Measurements from ENCODE around the gene ATF3. TPM values are rescaled to one million over a fixed set of nuclear protein-coding genes. Genes with fewer than 3 reads are reported as not detected.

ATF3 gene
- total RNA-seq, 1 donor from 2014 or later, result 21.1 TPM

DNA sequence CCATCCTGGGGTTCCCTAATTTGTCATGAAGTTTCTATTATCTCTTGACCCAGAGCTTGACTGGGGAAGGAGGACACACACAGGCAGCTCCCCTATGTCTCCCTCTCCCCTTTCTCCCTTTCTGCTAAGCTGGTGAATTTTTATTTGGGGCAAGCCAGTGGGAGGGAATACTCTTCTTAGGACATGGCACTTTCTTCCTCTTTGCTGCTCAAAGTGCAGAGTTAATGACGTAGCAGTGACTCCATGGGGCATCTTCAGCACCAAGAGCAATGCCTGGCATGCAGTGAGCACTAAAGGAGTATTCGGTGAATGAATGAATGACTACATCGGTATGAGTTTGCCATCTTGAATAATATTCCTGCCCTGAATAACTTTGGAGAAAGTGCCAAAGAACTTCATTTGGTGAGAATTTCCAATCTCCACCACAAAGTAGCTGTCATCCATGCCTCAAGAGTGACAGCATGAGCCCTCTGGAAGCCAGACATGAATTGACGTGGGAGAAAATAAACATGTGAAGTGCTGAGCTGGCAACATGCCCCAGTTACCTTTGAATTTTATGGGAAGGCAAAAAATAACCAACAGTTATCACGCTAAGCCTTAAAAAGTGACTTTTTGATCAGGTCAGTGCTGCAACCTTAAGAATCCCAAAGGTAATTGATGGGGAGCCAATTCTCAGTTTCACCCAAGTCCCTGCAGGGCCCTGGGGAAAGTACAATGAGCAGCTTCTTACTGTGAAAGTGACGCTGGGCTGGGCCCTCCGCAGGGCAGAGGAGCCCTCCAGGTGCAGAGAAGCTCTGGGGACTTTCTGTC lies 22.1 kb upstream of the ATF3 start:
- DNase-seq (ENCODE audit: extremely low read depth, low read depth, low spot score), result no peak

DNA sequence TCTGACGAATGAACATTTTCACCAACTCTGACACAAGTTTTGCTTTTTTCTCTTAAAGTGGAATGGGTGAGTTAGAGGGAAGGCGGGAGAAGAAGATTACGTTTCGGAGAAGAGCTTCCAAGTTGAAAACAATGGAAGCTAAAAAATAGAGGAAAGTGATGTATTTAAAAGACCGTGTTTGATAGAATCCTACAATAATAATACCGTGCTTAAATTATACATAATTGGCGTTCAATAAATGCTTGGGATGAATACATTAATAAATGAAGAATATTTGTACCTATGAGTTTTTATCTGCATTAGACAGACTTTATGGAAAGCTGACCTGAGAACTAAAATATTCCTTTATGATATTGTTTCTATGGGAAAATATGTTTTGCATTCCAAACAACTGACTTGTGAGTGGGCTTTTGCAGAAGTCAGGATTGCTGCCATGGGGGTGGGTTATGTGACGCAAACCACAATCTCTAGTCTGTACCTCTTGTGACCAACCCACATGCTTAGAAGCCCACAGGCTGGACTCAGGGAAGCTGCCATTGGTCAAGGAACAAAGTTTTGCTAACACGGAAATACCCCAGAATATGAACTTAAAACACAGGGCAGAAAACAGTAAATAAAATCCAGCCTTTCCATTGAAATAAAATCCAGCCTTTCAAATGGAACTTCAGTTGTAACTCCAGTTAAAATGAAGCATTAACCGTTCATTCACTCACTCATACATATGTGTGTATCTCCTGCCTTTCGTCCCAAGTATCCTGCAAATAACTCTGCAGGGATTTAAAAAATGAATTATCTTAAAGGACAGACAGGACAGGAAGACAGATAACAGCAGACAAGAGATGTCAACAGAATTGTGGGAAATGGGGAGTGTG lies 21.3 kb upstream of the ATF3 start:
- no peak for DNase-seq (ENCODE audit: extremely low read depth, low read depth, low spot score)

DNA sequence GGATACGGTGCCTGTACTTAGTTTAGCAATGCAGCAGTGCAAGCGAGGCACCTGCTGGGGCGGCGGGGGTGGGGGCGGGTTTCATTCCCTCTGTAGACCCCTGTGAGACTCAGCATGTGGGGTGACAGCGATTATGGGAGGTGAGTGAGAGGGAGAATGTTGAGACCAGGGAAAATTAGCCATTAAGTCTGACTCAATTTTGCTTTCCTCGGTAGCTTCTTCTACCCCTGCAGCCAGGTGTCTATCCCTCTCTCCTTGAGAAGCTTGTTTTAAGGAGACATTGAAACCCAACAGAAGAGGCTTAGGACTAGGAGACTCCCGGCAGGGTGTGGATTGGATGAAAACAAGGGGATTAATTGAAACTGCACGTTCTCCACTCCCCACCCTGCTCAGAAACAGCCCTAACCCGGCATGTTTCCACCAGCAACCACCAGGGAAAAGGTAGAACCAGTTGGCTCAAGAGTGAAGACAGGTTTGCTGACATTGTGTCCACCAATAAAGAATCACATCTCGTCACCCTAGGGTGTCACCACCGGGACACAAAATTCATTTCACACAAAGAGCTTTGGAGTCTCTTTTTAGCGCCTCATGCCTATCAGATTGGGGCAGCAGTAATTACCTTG lies 20.6 kb upstream of the ATF3 start:
- DNase-seq (ENCODE audit: extremely low read depth, low read depth, low spot score), result no peak

DNA sequence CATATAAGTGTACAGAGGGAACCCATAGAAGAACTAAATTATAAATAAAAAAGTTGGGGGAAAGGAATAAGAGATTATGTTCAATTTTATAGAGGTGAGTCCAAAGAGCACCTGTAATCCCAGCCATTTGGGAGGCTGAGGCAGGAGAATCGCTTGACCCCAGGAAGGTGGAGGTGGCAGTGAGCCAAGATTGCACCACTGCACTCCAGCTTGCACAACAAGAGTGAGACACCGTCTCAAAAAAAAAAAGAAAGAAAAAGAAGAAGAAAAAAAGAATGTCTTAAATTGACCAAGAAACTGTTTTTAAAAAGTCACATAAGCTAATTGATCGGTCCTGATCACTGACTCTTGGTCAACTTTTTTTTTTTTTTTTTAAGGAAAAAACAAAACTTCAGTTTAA lies 19.1 kb upstream of the ATF3 start:
- DNase-seq (ENCODE audit: extremely low read depth, low read depth, low spot score), result no peak

DNA sequence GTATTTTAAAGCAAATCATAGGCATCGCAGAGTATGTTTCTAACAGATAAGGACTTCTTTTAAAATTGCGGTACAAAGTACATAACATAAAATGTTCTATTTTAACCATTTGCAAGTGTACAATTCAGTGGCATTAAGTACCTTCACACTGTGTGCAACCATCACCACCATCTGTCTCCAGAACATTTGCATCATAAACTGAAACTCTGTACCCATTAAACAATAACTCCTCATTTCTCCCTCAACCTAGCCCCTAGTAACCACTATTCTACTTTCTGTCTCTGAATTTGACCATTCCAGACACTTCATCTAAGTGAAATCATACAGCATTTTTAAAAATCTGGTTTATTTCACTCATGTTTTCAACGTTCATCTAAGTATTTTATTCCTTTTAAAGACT lies 16.6 kb upstream of the ATF3 start:
- no peak for DNase-seq (ENCODE audit: extremely low read depth, low read depth, low spot score)

DNA sequence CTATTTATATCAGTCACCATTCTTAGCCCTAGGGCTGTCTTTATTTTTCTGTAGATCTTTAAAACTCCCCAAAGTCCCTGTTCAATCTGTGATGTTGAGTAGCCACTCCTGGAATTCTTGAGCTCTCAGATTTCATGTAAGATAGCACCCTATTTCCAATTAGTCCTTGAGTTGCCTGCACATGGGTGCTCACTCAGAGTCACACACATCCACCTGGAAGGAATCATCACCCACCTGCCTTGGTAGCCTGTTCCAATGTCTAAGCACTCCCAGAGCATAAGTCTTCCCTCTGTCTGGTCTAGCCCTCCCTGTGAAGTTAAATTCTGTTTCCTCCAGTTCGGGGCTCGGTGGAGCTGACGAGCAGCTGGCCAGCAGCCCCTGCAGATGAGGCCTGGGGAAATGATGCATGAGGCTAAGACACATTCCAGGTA lies 14.7 kb upstream of the ATF3 start:
- no peak for DNase-seq (ENCODE audit: extremely low read depth, low read depth, low spot score)

DNA sequence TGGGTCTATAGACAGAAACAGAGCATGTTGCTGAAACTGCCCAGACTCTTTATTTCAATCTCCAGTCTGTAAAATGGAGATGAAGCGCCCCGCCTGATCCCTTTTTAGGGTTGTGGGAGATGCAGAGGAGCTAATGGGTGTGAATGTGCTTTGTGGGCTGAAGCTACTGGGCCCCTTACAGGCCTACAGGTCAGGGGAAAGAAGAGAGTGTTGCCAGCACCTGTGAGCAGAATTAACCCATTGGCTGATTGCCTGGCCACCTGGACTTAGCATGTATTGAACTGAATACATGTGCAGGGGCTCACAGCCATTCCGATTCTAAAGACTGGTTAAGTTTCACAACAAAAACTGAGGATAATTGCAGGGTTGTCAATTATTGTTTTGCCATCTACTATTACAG lies 13.9 kb upstream of the ATF3 start:
- no peak for DNase-seq (ENCODE audit: extremely low read depth, low read depth, low spot score)

DNA sequence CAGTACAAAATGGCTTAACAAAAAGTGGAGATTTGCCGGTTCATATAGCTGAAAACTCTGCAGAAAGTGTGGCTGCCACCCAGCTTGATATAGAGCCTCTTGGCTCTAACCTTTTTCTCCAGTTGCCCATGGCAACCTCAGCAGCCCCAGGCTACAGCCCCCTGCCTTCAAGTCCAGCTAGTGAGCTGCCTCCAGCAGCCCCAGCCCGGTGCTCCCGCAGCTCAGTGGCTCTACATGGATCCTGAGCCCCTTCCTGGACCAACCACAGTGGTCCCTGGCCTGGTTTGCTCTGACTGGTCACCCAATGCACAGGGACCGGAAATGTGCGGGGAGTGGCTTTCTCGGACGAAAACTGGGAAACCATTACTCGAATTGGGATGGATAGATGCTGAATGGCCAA lies 13.3 kb upstream of the ATF3 start:
- DNase-seq (ENCODE audit: extremely low read depth, low read depth, low spot score), result no peak

DNA sequence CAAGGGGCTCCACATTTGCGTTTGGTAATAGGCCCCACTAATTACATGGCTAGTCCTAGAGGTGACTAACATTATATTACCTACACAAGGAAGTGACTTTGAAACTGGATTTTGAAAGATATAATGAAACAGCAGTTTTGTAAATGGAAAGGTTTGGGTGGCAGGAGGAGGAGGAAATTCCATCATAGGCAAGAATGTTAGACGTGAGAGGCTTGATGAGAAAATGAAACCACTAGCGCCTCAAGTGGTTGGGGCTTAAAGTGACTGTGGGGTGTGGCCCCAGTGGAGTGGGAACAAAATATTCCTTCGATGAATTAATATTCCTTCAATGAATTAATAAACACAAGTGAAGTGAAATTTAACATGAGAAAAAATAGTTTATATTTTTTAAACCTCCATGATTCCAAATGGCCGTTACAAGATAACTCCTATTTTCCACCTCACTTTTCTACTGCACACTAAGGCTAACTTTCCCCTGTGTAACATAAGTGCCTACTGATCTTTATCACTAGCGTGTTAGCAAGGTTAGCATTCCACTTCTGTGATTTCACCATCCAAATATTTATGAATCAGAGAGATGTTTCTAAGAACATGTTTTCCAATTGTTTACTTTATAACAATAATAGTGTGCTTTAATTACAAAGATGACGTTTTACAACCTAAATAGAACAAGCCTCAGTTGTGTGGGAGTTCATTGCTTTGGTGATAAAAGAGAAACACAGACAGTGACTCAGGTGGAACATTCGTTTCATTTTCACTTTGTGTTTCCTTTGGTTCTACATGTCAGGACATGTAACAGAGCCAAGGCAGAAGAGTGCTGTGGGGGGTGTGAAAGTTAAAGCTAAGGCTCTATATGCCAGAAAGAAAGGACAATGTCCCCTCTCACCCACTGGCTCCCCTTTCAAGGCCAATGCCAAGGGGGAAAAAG lies 12.5 kb upstream of the ATF3 start:
- peak; percentile 99 for DNase-seq (ENCODE audit: extremely low read depth, low read depth, low spot score)

DNA sequence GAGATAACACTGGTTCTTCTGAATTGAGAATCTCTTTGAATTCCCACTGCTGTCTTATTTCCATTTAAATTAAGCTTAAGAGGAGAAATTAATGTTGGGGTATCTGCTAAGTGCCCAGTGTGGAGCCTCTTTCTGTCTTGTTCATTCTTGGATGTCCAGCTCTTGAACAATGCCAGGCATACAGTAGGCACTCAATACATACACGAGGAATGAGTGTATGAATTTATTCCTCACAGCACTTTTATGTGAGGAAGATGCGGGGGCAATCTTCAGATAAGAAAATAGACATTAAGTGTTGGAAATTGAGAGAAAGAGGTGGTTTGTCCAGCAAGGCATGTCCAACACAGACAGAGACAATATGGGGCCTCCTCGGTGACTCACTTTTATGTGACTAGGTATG lies 11.8 kb upstream of the ATF3 start:
- no peak for DNase-seq (ENCODE audit: extremely low read depth, low read depth, low spot score)

DNA sequence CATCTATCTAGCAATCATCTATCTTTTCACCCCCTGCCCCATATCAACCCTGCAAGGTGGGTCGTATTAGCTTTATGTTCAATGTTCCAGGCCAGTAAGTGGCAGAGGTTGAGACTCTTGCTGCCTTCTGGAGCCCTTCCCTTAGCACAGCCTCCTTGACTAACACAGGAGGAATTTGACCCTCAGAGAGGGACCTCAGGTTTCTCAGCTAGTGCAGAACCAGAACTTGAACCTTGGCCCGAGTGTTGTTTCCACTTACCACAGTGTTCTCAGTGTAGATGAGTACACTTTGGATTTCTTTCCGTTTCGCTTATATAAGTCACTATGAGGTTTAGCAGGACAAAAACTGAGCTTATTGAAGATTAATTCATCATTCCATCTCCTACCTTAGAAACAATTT lies 11.1 kb upstream of the ATF3 start:
- no peak for DNase-seq (ENCODE audit: extremely low read depth, low read depth, low spot score)

DNA sequence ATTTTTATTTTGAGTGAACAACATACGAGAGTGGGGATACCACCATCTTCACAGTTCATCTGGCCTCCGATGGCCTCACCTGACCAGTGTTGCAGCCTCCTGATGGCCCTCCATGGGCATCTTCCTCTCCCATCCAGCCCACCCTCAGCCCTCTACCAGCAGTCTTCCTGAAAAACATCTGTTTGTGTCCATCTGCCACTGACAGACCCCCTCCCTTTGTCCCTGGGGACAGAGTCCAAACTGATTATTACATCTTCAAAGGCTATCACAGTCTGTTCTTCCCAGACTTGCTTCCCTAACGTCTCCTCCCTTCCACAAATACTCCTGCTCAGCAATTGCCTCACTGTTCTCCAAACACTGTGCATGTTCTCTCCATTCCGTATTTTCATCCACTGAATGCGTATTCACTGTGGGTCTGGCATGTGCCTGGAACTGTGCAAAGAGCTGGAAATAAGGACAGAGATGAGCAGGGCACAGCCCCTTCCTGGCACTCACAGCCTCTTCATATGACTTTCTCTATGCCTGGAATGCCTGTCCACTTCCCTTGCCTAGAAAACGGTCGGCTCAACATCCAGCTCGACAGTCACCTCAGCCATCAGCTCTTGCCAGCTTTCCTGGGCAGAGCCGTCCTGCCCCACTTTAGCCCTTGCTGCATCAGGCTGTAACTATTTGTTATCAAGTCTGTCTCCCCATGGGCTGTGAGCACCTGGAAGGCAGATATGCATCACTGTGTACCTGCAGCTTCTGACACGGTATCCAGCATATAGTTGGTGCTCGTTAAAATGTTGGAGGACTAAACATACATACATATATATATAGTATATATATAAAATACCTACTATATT lies 8.3 kb upstream of the ATF3 start:
- DNase-seq (ENCODE audit: extremely low read depth, low read depth, low spot score), result no peak

DNA sequence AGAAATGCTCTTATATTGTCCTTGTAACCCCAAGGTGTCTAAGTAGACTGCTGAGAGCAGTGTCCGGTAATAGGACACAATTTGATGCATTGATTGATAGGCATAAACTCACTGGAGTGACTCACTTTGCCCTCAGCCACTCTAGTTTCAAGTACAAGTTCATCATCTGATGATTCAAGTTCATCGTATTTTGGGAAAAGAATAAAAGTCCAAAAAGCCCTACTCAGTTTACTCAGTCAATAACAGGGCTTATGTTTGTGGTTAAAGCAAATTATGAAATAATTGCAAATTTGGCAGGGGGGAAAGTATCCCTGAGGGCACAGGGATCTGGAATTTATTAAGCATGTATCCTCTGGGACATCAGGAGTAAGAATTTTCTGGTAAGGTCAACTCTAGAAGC lies 7.6 kb upstream of the ATF3 start:
- no peak for DNase-seq (ENCODE audit: extremely low read depth, low read depth, low spot score)

DNA sequence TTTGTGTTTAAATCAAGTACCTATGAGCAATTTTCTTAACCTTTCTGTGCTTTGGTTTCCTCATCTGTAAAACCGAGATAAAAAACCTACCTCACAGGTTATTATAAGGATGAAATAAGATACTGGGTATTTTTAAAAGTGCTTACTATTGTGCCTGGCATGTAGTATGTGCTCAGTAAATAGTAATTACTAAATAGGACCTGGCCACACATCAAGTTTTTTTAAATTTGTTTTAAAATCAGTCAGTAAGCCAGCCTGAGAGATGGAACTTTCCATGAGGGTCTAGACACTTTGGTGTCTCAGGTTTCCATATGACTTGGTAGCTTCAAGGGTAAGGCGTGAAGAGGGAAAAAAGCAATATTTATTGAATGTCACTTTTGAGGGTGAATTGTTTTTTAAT lies 7.0 kb upstream of the ATF3 start:
- no peak for DNase-seq (ENCODE audit: extremely low read depth, low read depth, low spot score)

DNA sequence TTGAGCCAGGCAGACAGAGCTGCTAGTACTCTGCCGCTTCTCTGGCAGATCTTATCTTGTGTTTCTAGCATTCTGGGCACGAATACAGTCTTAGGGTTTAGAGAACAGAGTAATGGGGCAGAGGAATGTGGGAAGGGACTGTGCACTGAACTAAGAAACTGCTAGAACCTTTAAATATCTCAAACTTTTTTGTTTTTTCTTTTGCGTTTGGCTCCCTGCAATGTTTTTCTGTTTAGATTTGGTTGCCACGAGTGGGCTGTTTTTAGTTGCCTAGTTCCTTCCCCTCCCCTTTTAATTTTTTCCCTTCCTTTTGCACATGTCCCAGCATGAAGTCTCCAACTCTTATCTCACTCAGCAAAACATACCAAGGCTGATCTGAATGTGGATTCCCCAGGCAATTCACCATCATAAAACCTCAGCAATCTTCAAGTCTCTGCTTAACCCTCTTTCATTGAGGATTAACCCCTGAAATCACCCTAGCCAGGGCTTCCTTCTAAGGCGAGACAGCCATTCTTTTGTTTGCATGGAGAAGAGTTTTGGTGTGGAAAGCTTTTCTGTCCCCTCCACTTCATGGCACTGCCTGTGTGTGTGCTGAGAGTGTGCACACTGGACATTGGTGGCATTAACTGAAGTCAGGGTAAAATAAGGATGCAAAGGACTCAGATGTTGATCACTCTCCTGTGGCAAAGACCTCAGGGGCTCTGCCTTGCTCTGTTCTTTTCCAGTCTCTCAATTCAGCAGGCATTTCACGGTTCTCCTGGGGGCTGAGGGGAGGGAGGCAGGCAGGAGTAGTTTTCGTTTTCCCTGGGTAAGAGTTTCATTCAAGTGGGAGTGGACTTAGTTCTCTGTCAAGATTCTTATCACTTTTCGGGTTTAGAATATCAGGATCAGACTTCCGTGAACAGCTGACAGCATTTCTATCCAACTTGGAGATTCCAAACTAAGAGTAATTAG lies 2.8 kb upstream of the ATF3 start:
- no peak for DNase-seq (ENCODE audit: extremely low read depth, low read depth, low spot score)

DNA sequence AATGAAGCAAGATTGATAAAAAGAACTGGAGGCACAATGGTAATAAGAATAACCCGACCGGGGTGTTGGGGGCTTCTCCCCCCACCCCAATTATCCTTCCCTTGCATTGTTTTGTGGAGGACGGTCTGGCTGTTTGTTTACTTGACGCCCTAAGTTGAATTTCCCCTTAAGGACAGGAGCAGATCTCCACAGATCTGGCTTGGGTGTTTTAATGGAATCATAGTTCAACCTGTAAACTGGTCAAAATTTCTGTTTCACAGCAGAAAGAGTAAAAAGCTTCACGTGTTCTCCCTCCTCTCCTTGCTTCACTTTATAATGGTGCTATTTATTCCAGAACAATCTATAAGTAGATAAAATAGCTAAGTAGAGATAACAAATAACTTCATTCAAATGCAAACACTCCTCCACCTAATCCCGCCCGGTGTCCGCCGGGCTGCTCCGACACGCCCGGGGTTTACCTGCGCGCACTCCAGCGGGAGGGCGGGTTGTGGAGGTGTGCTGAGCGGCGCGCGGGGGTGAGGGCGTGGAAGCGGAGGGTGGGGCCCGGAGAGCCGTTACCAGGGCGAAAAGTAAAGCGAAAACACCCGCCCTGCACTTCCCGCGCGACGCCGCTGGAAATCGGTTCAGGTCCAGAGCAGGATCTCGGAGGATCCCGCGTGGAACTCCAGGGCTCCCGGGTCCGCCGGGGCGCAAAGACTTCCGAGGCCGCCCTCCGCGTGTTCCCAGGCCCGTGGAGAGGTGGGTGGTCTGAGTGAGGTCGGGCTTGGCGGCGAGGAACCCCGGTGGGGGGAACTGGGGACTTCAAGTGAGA lies 2.0 kb upstream of the ATF3 start:
- DNase-seq (ENCODE audit: extremely low read depth, low read depth, low spot score), result no peak

DNA sequence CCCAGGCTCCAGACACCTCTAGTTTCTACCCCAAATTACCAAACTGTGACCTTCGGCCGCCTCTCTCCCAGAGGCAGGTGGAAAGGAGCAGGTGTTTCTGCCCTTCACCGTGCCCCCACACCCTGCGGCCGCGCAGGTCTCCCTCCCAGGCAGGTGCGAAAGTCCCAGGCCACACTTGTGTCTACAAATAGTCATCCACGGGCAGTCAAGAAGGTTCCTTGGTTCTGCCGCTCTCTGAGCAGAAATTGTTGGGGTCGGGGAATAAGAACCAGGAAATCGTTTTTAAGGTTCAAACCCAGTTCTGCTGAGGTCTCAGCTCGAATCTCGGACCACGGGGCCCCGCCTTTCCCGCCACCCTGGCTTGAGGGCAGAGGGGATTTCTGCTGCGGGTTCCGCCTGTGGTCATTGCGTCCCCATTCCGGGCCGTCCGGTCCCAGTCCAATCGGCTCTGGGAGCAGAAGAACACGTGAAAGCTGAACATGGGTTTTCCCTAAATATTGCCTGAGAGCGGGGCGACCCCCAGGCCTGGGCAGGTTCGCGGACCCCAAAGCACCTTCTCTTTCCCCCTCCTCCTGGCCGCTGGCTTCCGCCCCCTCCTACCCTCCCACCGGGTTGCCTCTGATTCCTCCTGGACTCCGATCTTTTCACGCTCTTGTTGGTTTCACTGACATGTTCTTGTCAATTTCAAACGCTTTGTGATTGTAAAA lies 1.2 kb upstream of the ATF3 start:
- DNase-seq (ENCODE audit: extremely low read depth, low read depth, low spot score), result no peak
